ENCODE data around the gene DOP1A. TPM values are rescaled to one million over a fixed set of nuclear protein-coding genes. Genes with fewer than 3 reads are reported as not detected.

DOP1A gene
- total and polyA plus RNA-seq, 2 of the 4 experiments (the other 2 are of a cell fraction): 6.0 to 32.4 TPM

DNA sequence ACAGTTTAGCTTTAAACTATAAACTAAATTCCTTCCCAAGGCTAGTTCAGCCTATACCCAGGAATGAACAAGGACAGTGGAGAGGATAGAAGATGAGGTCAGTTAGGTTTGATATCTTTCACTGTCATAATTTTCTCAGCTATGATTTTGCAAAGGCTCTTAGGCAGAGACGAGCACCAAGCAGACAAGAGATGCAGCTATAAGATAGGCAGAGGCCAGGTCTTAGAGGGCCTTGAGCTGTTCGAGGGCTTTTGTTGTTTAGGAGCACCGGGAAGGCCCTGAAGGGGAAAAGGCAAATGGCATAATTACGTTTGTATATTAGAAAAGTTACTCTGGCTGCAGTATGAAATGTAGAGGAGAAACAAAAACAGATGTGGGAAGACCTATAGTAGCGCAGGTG lies 59.8 kb downstream of the DOP1A start:
- ChIA-PET POLR2A (ENCODE audit: unreplicated experiment) (no interaction called here), CTCF (no interaction called here)
- Histone ChIP-seq H3K27me3 (ENCODE audit: control insufficient read depth, insufficient read depth, low read length) (no peaks in the 10 kb centered on the region), H3K4me3 (ENCODE audit: insufficient read depth, low read depth, low read length) (no peak overlapping the region), H4K5ac (ENCODE audit: low read depth, low read length) (no peak overlapping the region), H3K9me3 (ENCODE audit: control insufficient read depth, insufficient read depth, low read length) (no peaks in the 10 kb centered on the region), H3K4ac (ENCODE audit: low read depth, low read length) (peak overlapping the region; percentile 89), H2AFZ (replicated peaks; ENCODE audit: low read length, poor library complexity) (no peak overlapping the region), H2AK5ac (ENCODE audit: low read depth, low read length) (peak overlapping the region; percentile 80; the same call in 1 of the 2 replicates), H3K18ac (ENCODE audit: low read depth, low read length) (no peak overlapping the region), H3K36me3 (ENCODE audit: control insufficient read depth, insufficient read depth, low read length) (peaks cover 16% of the 10 kb centered on the region), H2BK15ac (ENCODE audit: low read depth, low read length) (peak overlapping the region; percentile 64; the same call in 2 of the 3 replicates), H3K27ac (ENCODE audit: insufficient read depth, low read length) (peak overlapping the region; percentile 74), H2BK20ac (ENCODE audit: low read depth, low read length) (peak overlapping the region; percentile 70), H2BK5ac (ENCODE audit: low read depth, low read length, poor library complexity, severe bottlenecking) (peak overlapping the region; percentile 99), H3K9me1 (ENCODE audit: insufficient read depth, low read length) (peaks cover 14% of the 10 kb centered on the region), H2BK120ac (ENCODE audit: low read depth, low read length) (peak overlapping the region; percentile 80), H3K79me1 (ENCODE audit: low read depth in 1 of 2, low read length in 2 of 2) (peaks cover 0 to 8% of the 10 kb centered on the region in 2 experiments; a peak in 2 of 4 replicates), H4K91ac (ENCODE audit: insufficient read depth, low read depth, low read length) (peak overlapping the region; percentile 83), H3K4me1 (ENCODE audit: control insufficient read depth, insufficient read depth, low read length) (peaks cover 6% of the 10 kb centered on the region), H4K8ac (ENCODE audit: low read depth in 2 of 2, low read length in 2 of 2) (peak overlapping the region; percentile 33 to 62; a peak in 2 of 4 replicates), H4K20me1 (ENCODE audit: insufficient read depth, low read length) (peaks cover 3% of the 10 kb centered on the region; the same call in 1 of the 2 replicates), H3K4me2 (ENCODE audit: low read depth, low read length) (no peak overlapping the region), H2AK9ac (replicated peaks; ENCODE audit: low read depth, low read length, poor library complexity) (peak overlapping the region; percentile 58), H3K56ac (ENCODE audit: extremely low read depth, insufficient read depth, low read length) (peak overlapping the region; percentile 1; the same call in 1 of the 2 replicates), H3K23ac (ENCODE audit: low read depth, low read length) (0 out of 2 replicates have a peak overlapping the region, but pooled peaks have one; percentile 11), H3K14ac (replicated peaks; ENCODE audit: low read depth, low read length) (peak overlapping the region; percentile 44), H3K9ac (ENCODE audit: low read depth, low read length) (0 out of 2 replicates have a peak overlapping the region, but pooled peaks have one; percentile 29)
- 80% methylated on average over 1 of the region's 5 CpGs; no CpG with 5 or more reads in 1 of the 2 experiments for WGBS, 2 experiments (ENCODE audit: extremely low coverage in 2 of 2, insufficient read length in 1 of 2)
- dilution Hi-C loops (cut with HindIII; ENCODE audit: low sequenced_read_pairs, unreplicated experiment): no loop called here
- TF ChIP-seq, protein P1, sequence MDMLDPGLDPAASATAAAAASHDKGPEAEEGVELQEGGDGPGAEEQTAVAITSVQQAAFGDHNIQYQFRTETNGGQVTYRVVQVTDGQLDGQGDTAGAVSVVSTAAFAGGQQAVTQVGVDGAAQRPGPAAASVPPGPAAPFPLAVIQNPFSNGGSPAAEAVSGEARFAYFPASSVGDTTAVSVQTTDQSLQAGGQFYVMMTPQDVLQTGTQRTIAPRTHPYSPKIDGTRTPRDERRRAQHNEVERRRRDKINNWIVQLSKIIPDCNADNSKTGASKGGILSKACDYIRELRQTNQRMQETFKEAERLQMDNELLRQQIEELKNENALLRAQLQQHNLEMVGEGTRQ (IDR thresholded peaks at IDR 0.05; ENCODE audit: low read depth, low read length): no peak
- TF ChIP-seq CHD1 (IDR thresholded peaks at IDR 0.05; ENCODE audit: low read depth, low read length): no peak
- TF ChIP-seq, protein P2, sequence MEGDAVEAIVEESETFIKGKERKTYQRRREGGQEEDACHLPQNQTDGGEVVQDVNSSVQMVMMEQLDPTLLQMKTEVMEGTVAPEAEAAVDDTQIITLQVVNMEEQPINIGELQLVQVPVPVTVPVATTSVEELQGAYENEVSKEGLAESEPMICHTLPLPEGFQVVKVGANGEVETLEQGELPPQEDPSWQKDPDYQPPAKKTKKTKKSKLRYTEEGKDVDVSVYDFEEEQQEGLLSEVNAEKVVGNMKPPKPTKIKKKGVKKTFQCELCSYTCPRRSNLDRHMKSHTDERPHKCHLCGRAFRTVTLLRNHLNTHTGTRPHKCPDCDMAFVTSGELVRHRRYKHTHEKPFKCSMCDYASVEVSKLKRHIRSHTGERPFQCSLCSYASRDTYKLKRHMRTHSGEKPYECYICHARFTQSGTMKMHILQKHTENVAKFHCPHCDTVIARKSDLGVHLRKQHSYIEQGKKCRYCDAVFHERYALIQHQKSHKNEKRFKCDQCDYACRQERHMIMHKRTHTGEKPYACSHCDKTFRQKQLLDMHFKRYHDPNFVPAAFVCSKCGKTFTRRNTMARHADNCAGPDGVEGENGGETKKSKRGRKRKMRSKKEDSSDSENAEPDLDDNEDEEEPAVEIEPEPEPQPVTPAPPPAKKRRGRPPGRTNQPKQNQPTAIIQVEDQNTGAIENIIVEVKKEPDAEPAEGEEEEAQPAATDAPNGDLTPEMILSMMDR (conservative IDR thresholded peaks at IDR 0.05; ENCODE audit: low read depth, low read length): no peak
- no peak for TF ChIP-seq NFE2L2 (IDR thresholded peaks at IDR 0.05; ENCODE audit: low read depth, low read length)
- TF ChIP-seq, protein P3, sequence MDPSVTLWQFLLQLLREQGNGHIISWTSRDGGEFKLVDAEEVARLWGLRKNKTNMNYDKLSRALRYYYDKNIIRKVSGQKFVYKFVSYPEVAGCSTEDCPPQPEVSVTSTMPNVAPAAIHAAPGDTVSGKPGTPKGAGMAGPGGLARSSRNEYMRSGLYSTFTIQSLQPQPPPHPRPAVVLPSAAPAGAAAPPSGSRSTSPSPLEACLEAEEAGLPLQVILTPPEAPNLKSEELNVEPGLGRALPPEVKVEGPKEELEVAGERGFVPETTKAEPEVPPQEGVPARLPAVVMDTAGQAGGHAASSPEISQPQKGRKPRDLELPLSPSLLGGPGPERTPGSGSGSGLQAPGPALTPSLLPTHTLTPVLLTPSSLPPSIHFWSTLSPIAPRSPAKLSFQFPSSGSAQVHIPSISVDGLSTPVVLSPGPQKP (IDR thresholded peaks at IDR 0.05; ENCODE audit: borderline replicate concordance, low read depth, low read length): no peak
- TF ChIP-seq RAD21 (IDR thresholded peaks at IDR 0.05; ENCODE audit: low read length): no peak
- TF ChIP-seq MXI1 (IDR thresholded peaks at IDR 0.05; ENCODE audit: borderline replicate concordance, low read depth, low read length): no peak
- no peak for TF ChIP-seq FOS (IDR thresholded peaks at IDR 0.05; ENCODE audit: low read depth, low read length)
- no peak for TF ChIP-seq MAZ (IDR thresholded peaks at IDR 0.05; ENCODE audit: borderline replicate concordance, low read depth, low read length)
- no peak for TF ChIP-seq CEBPB (IDR thresholded peaks at IDR 0.05; ENCODE audit: low read depth, low read length)
- no peak for TF ChIP-seq BHLHE40 (IDR thresholded peaks at IDR 0.05; ENCODE audit: low read depth, low read length)
- TF ChIP-seq MAFK (IDR thresholded peaks at IDR 0.05; ENCODE audit: low read depth, low read length): no peak
- no peak for TF ChIP-seq POLR2A (IDR thresholded peaks at IDR 0.05; ENCODE audit: low read depth, low read length)
- TF ChIP-seq RFX5 (IDR thresholded peaks at IDR 0.05; ENCODE audit: low read depth, low read length): no peak
- in situ Hi-C loops (cut with MboI; ENCODE audit: low sequenced_read_pairs): no loop called here
- no peak for DNase-seq
- peak; percentile 5; the same call in 1 of the 2 replicates for ATAC-seq (ENCODE audit: low read depth)
- BruUV-seq (replicated peaks): no TSS peak
- intact Hi-C loops (cut with micrococcal nuclease): no loop called here

All from IMR-90 (cell line).